Glutamatergic neuron (in vitro differentiated cells): ENCODE data around the gene INHBC. TPM values are rescaled to one million over a fixed set of nuclear protein-coding genes. Genes with fewer than 3 reads are reported as not detected.

Experiments
- DNase-seq: peaks from one replicate; pipeline ENCODE4 v3.0.0; 2022
- H3K27ac Mint-ChIP-seq: one replicate; pipeline ENCODE4 v1.8.0; 2020; ENCODE audit warnings: mild to moderate bottlenecking, mixed read lengths, inconsistent platforms; ENCODE audit not compliant: unreplicated experiment
- H3K27me3 Mint-ChIP-seq: one replicate; pipeline ENCODE4 v1.8.0; 2020; ENCODE audit warnings: mild to moderate bottlenecking, moderate library complexity, mixed read lengths, inconsistent platforms; ENCODE audit not compliant: unreplicated experiment
- H3K36me3 Mint-ChIP-seq: one replicate; pipeline ENCODE4 v1.8.0; 2020; ENCODE audit warnings: mild to moderate bottlenecking, mixed read lengths, inconsistent platforms; ENCODE audit not compliant: unreplicated experiment
- H3K4me1 Mint-ChIP-seq: one replicate; pipeline ENCODE4 v1.8.0; 2020; ENCODE audit warnings: mild to moderate bottlenecking, low read depth, mixed read lengths, inconsistent platforms; ENCODE audit not compliant: unreplicated experiment
- H3K4me3 Mint-ChIP-seq: one replicate; pipeline ENCODE4 v1.8.0; 2020; ENCODE audit warnings: mild to moderate bottlenecking, mixed read lengths, inconsistent platforms; ENCODE audit not compliant: unreplicated experiment
- H3K9me3 Mint-ChIP-seq: one replicate; pipeline ENCODE4 v1.8.0; 2020; ENCODE audit warnings: mild to moderate bottlenecking, moderate library complexity, mixed read lengths, inconsistent platforms; ENCODE audit not compliant: unreplicated experiment
- CTCF ChIP-seq: fragments of 200-600 bp; sonication (generic); IDR thresholded peaks from one replicate; pipeline ENCODE4 v1.5.0; 2021; ENCODE audit not compliant: partially characterized antibody, unreplicated experiment
- total RNA-seq: library from RNA; stranded (reverse); fragmentation: NEBNext Ultra II Directional; extraction: Animal tissue kit (Norgen Biotek cat#: 25700); gene quantifications from one replicate; pipeline ENCODE4 v1.2.1, GENCODE V29; 2021; ENCODE audit not compliant: unreplicated experiment

The INHBC gene
- total RNA-seq, 1 donor from 2014 or later = not detected

GRCh38 chr12:57456737-57457490 lies 22.3 kb downstream of the INHBC start:
- Mint-ChIP-seq H3K4me3 (peak overlapping the region; percentile 89), H3K4me1 (peaks cover 36% of the 10 kb centered on the region), H3K27me3 (peaks cover 16% of the 10 kb centered on the region), H3K27ac (peak overlapping the region; percentile 54), H3K9me3 (peaks cover 15% of the 10 kb centered on the region), H3K36me3 (no peaks in the 10 kb centered on the region)
- no peak for DNase-seq
- TF ChIP-seq CTCF = no peak

GRCh38 chr12:57458665-57459054 lies 24.1 kb downstream of the INHBC start:
- no peak for TF ChIP-seq CTCF
- H3K4me1 Mint-ChIP-seq = peaks cover 29% of the 10 kb centered on the region
- H3K4me3 Mint-ChIP-seq = peak overlapping the region; percentile 93
- H3K9me3 Mint-ChIP-seq = peaks cover 17% of the 10 kb centered on the region
- DNase-seq = no peak
- H3K27me3 Mint-ChIP-seq = peaks cover 21% of the 10 kb centered on the region
- H3K27ac Mint-ChIP-seq = peak overlapping the region; percentile 92
- no peaks in the 10 kb centered on the region for H3K36me3 Mint-ChIP-seq

- Mint-ChIP-seq H3K27ac (peak overlapping the region; percentile 92), H3K4me3 (peak overlapping the region; percentile 93), H3K27me3 (peaks cover 21% of the 10 kb centered on the region), H3K4me1 (peaks cover 29% of the 10 kb centered on the region), H3K36me3 (no peaks in the 10 kb centered on the region), H3K9me3 (peaks cover 17% of the 10 kb centered on the region)
- DNase-seq = peak; percentile 97
- peak; percentile 91 for TF ChIP-seq CTCF
These were observed 24.6 kb downstream of the INHBC start for GRCh38 chr12:57459055-57459749.

- Mint-ChIP-seq H3K27ac (peak within 1 kb of the TSS; percentile 92), H3K36me3 (no peaks in the 10 kb centered on the region), H3K9me3 (peaks cover 17% of the 10 kb centered on the region), H3K4me1 (peaks cover 24% of the 10 kb centered on the region), H3K27me3 (peaks cover 20% of the 10 kb centered on the region), H3K4me3 (peak within 1 kb of the TSS; percentile 93)
- DNase-seq = no peak
- TF ChIP-seq CTCF = no peak
These were observed 25.3 kb downstream of the INHBC start, which contains the start of gene GLI1 for GRCh38 chr12:57459750-57460467. TSS of gene GLI1 (plus strand) at chr12:57459785. CDS start at chr12:57463692, 3,907 bp downstream.
